K562 (cell line): ENCODE data around the gene TRMT1. TPM values are rescaled to one million over a fixed set of nuclear protein-coding genes. Genes with fewer than 3 reads are reported as not detected.

Source experiments
- AFF1 ChIP-seq, 2 experiments: fragments of 450-650 bp; IDR thresholded peaks; 2 replicates each; pipeline ENCODE4 v1.6.1; 2018; ENCODE audit warnings: mild to moderate bottlenecking in 2 of 2, low read depth in 1 of 2; ENCODE audit not compliant: partially characterized antibody in 2 of 2
- ARNT ChIP-seq, 2 experiments: fragments of 450-650 bp; IDR thresholded peaks; 2 replicates each; pipeline ENCODE4 v1.6.1; 2016; ENCODE audit warnings: mild to moderate bottlenecking in 1 of 2
- CEBPB ChIP-seq: fragments of 450-650 bp; IDR thresholded peaks from 2 replicates; pipeline ENCODE4 v1.6.1; 2016; ENCODE audit warnings: missing genetic modification characterization, missing compliant biosample characterization
- ID3 ChIP-seq, 2 experiments: fragments of 250-450 bp in 1 of 2; fragments of 450-650 bp in 1 of 2; sonication (Bioruptor Pico) in 1 of 2; IDR thresholded peaks; 2 replicates each; pipeline versions ENCODE4 v1.6.1 to v1.8.0; 2016 to 2021; ENCODE audit warnings: mild to moderate bottlenecking in 2 of 2, moderate library complexity in 2 of 2, missing compliant biosample characterization in 1 of 2, missing genetic modification characterization in 1 of 2
- NR2C2 ChIP-seq, 2 experiments: fragments of 200-800 bp in 1 of 2; sonication (Bioruptor generic) in 1 of 2; sonication (generic) in 1 of 2; formaldehyde crosslinking in 1 of 2; IDR thresholded peaks; 2 replicates each; pipeline versions ENCODE4 v1.6.1 to v1.8.0; 2016 to 2022; ENCODE audit warnings: mild to moderate bottlenecking in 1 of 2, missing compliant biosample characterization in 1 of 2, missing genetic modification characterization in 1 of 2, missing genetic modification reagents in 1 of 2
- RAD51 ChIP-seq: fragments of 450-650 bp; IDR thresholded peaks from 2 replicates; pipeline ENCODE4 v1.7.1; 2016; ENCODE audit warnings: low read depth, mild to moderate bottlenecking, borderline replicate concordance
- SMC3 ChIP-seq: conservative IDR thresholded peaks from 2 replicates; pipeline ENCODE4 v1.6.1; 2011; ENCODE audit warnings: low read depth, low read length, improper control_type of control experiment; ENCODE audit not compliant: insufficient read depth
- TFE3 ChIP-seq: fragments of 450-650 bp; formaldehyde crosslinking; IDR thresholded peaks from 2 replicates; pipeline ENCODE4 v1.4.0; 2020; ENCODE audit warnings: mild to moderate bottlenecking, mixed read lengths
- THRB ChIP-seq: fragments of 450-650 bp; formaldehyde crosslinking; conservative IDR thresholded peaks from 2 replicates; pipeline ENCODE4 v1.4.0; 2022; ENCODE audit warnings: mild to moderate bottlenecking, missing genetic modification characterization
- UBTF ChIP-seq, 2 experiments: IDR thresholded peaks; 2 replicates each; pipeline ENCODE4 v1.6.1; 2012; ENCODE audit warnings: improper control_type of control experiment in 2 of 2, low read depth in 2 of 2, low read length in 2 of 2, borderline replicate concordance in 1 of 2
- ZNF175 ChIP-seq: fragments of 200-800 bp; sonication (Bioruptor generic); IDR thresholded peaks from 2 replicates; pipeline ENCODE4 v1.6.1; 2016; ENCODE audit warnings: low read depth, mild to moderate bottlenecking, missing genetic modification characterization, missing compliant biosample characterization
- ZNF184 ChIP-seq: sonication (generic); formaldehyde crosslinking; IDR thresholded peaks from 2 replicates; pipeline ENCODE4 v1.5.0; 2020; ENCODE audit warnings: missing genetic modification reagents
- polyA plus RNA-seq, 8 experiments: library from polyadenylated mRNA; depleted of rRNA in 4 of 8; stranded (reverse) in 5 of 8; unstranded in 3 of 8; fragments of >200 nt; fragmentation: Nextera tagmentation in 2 of 8; fragmentation: Illumina TruSeq in 1 of 8; extraction: Ambion mirVana in 2 of 8; extraction: Trizol in 1 of 8; gene quantifications; 2 replicates each; pipeline versions ENCODE4 v1.2.1 to v1.2.3, GENCODE V29; 2011 to 2014; ENCODE audit warnings: inconsistent platforms in 1 of 8, missing spikeins in 1 of 8
- total RNA-seq, 7 experiments: library from RNA; depleted of rRNA in 6 of 7; stranded (reverse); fragments of >200 nt in 6 of 7; fragmentation: Illumina TruSeq in 2 of 7; extraction: Trizol in 2 of 7; gene quantifications; 2 replicates each; pipeline versions ENCODE4 v1.2.1 to v1.2.3, GENCODE V29; 2011 to 2021; ENCODE audit warnings: low replicate concordance in 1 of 7
- TF ChIP-seq, protein P1 (sequence below): sonication (generic); formaldehyde crosslinking; IDR thresholded peaks from 2 replicates; pipeline ENCODE4 v1.8.1; 2023; ENCODE audit warnings: mild to moderate bottlenecking, missing genetic modification reagents

The TRMT1 gene
- total and polyA plus RNA-seq, 9 of the 15 experiments (the other 6 are each of a cell fraction or from before 2014, with no cell fraction given) = 5.8 to 158 (median 54.3) TPM

- TF ChIP-seq TFE3 (CRISPR knock-in tag) = no peak
- no peak for TF ChIP-seq CEBPB (tag)
- TF ChIP-seq SMC3 = no peak
- no peak for TF ChIP-seq ID3 (CRISPR knock-in tag; IDR thresholded peaks at IDR 0.05)
- TF ChIP-seq ID3 (tag; IDR thresholded peaks at IDR 0.05) = no peak
- peak; percentile 11; the same call in 1 of the 2 replicates for TF ChIP-seq RAD51
- peak; percentile 38 to 65 for TF ChIP-seq AFF1 (IDR thresholded peaks at IDR 0.05; ENCODE audit: low read depth in 1 of 2, partially characterized antibody in 2 of 2)
- TF ChIP-seq, protein P1, sequence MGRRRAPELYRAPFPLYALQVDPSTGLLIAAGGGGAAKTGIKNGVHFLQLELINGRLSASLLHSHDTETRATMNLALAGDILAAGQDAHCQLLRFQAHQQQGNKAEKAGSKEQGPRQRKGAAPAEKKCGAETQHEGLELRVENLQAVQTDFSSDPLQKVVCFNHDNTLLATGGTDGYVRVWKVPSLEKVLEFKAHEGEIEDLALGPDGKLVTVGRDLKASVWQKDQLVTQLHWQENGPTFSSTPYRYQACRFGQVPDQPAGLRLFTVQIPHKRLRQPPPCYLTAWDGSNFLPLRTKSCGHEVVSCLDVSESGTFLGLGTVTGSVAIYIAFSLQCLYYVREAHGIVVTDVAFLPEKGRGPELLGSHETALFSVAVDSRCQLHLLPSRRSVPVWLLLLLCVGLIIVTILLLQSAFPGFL = no peak
- 0 out of 4 replicates have a peak, but pooled peaks of 1 of the 2 experiments have one; percentile 42 for TF ChIP-seq ARNT (IDR thresholded peaks at IDR 0.05)
- TF ChIP-seq NR2C2 (CRISPR knock-in tag; IDR thresholded peaks at IDR 0.05) = no peak
- no peak; the same call in 1 of the 2 replicates for TF ChIP-seq NR2C2 (tag; IDR thresholded peaks at IDR 0.05)
- TF ChIP-seq ZNF184 (CRISPR knock-in tag) = no peak
- no peak for TF ChIP-seq ZNF175 (CRISPR knock-in tag)
- TF ChIP-seq THRB = no peak
- 0 out of 4 replicates have a peak, but pooled peaks of 1 of the 2 experiments have one; percentile 50 for TF ChIP-seq UBTF (IDR thresholded peaks at IDR 0.05; ENCODE audit: borderline replicate concordance in 1 of 2, low read depth in 2 of 2, low read length in 2 of 2)
These were observed 19.5 kb downstream of the TRMT1 start (continued) for GRCh38 chr19:13097033-13097462.
